Right cardiac atrium (tissue), 5 donors: ENCODE data around the gene TRABD2B. TPM values are rescaled to one million over a fixed set of nuclear protein-coding genes. Genes with fewer than 3 reads are reported as not detected.

Experiments
- ATAC-seq, 2 donors: fragments of 200-7000 bp; cut with Tn5 transposase; one replicate each; pipeline versions ENCODE4 v1.8.0 to v1.9.1; 2020; ENCODE audit warnings: moderate library complexity in 2 of 2, mild to moderate bottlenecking in 1 of 2
- DNase-seq, 3 donors: peaks; one replicate each; pipeline ENCODE4 v3.0.0-alpha.2; 2020
- H3K27ac ChIP-seq: one replicate; pipeline ENCODE4 v1.5.1; 2013; ENCODE audit warnings: mild to moderate bottlenecking, low read length, control low read depth, moderate library complexity
- H3K27me3 ChIP-seq: one replicate; pipeline ENCODE4 v1.6.1; 2013; ENCODE audit not compliant: control insufficient read depth, insufficient read depth
- H3K4me1 ChIP-seq: one replicate; pipeline ENCODE4 v1.6.1; 2013; ENCODE audit warnings: low read length; ENCODE audit not compliant: control insufficient read depth, insufficient read depth
- H3K4me3 ChIP-seq: one replicate; pipeline ENCODE4 v1.5.1; 2013; ENCODE audit warnings: low read length, control low read depth
- H3K9me3 ChIP-seq: one replicate; pipeline ENCODE4 v1.6.1; 2013; ENCODE audit warnings: low read length; ENCODE audit not compliant: control insufficient read depth
- WGBS: extraction: QIAGEN DNeasy Blood & Tissue Kit; methylation state at CpG from one replicate; pipeline ENCODE4 v1.1.7; 2013; 5-methylcytosine and 5-hydroxymethylcytosine counted together
- intact Hi-C, 4 donors: fragments of 100-400 bp; cut with DNase I; formaldehyde crosslinking; loops; one replicate each; pipeline versions ENCODE4 v1.11.0 to v1.14.0; 2022 to 2023
- polyA plus RNA-seq: library from polyadenylated mRNA; stranded (reverse); fragments of 200-250 nt; gene quantifications from one replicate; pipeline ENCODE4 v1.2.3, GENCODE V29; 2013
- total RNA-seq, 4 donors: library from RNA; stranded (reverse); fragmentation: NEBNext Ultra II Directional; extraction: Animal tissue kit (Norgen Biotek cat#: 25700); gene quantifications; one replicate each; pipeline ENCODE4 v1.2.1, GENCODE V29; 2021
- donor health status: healthy with polysubstance abuse.
- donor health status: DM: no; HTN: yes; CAD: no.
- donor health status: DM: no; HTN: no; CAD: no.
- donor health status: DM: no; HTN: yes; CAD: no; lungs with severe emphysema.
- donor health status: DM: yes; HTN: yes; CAD: no.

TRABD2B gene
- total and polyA plus RNA-seq, 5 donors: 6.7 to 23.7 (median 17.8) TPM

DNA sequence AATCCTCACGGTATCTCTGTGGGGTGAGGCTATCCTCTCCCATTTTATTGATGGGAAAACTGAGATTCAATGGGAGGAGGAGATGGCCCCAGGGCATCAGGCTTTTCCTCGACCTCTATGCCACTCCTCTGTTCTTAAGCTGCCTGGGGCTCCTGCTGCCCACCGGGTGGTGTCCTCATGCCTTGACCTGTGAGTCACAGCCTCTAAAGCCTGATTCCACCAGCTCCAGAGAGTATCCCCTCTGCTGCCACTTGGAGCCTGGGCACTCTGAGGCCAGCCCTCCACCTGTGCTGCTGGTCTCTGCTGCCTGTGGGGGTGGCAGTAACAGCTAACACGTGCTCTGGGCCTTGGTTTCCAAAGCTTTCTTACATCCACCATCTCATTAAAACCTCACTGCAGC lies 241.2 kb downstream of the TRABD2B start:
- intact Hi-C loops: loop anchor here in 2 of 4 donors (10.0 kb wide), 1 partner anchor 239 kb away; the partner anchor contains the start of gene TRABD2B (in 2 of the 2)
- H3K27me3 ChIP-seq: no peaks in the 10 kb centered on the region
- peaks cover 11% of the 10 kb centered on the region for H3K4me1 ChIP-seq
- DNase-seq (no peak), ATAC-seq (no peak)
- H3K27ac ChIP-seq: no peak overlapping the region
- WGBS: 84% methylated on average over 4 of the region's 4 CpGs
- H3K4me3 ChIP-seq: no peak overlapping the region
- H3K9me3 ChIP-seq: no peaks in the 10 kb centered on the region

DNA sequence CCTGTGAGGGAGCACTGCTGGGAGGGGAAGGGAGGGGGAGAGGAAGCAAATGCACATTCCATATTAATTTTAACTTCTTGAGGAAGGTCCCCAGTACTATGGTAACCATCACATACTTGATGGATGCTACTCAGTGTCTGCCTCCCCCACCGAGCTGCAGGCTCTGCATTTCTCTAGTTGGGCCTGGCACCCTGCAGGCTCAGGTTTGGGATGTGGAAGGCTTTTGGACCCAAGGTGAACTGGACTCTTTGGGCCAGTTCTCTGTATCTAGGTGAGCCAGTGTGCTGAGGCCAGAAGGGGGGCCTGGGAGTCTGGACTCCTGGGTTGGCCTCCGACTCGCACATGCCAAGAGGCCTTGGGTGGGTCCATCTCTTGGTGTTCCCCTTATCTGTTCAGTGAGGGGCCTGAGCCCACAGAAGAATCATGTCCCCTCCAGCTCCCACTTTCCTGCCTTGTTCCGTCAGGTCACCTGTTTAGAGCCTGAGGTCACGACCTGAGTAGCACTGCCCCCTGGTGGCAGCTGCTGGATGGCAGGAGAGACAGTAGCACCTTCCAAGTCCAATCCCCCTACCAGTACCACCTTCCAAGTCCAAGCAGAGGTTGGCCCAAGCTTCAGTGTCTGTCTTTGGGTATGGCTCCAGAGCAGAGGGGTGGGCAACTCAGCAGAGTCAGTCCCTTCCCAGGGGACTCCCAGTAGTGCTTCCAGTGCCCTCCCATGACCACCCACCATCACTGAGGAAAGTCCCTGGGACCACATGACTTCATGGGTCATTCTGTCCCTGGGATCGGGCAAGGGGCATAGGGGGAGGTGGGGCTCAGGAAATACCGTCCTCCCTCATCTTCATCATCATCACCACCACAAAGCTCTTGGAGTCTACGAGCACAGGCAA lies 241.8 kb downstream of the TRABD2B start:
- Histone ChIP-seq H3K27ac (no peak overlapping the region), H3K27me3 (no peaks in the 10 kb centered on the region), H3K4me3 (no peak overlapping the region), H3K9me3 (no peaks in the 10 kb centered on the region), H3K4me1 (peaks cover 8% of the 10 kb centered on the region)
- no peak for ATAC-seq
- WGBS: 85% methylated on average over 8 of the region's 8 CpGs
- peak in 2 of 3 donors; percentile 46 to 68 for DNase-seq
- intact Hi-C loops: loop anchor here in 2 of 4 donors (10.0 kb wide), 1 partner anchor 239 kb away; the partner anchor contains the start of gene TRABD2B (in 2 of the 2)

DNA sequence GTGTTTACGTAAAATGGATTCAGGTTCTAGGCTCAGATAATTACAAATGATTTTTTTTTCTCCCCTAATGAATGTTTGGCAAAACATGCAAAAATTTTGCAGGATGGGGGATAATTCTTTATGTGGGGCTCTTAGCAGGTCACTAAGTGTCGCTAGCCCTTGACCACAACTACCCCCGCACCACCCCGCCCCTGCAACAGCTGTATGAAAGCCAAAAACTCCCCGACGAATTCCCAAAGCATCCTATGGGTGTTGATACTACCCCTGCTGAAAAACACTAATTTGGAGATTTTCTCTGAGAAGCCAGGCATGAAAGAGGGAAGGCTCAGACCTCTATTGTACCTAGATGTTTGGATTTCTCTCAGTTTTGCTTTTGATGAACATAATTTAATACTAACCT lies 243.0 kb downstream of the TRABD2B start:
- WGBS: 84% methylated on average over 6 of the region's 6 CpGs
- no peaks in the 10 kb centered on the region for H3K27me3 ChIP-seq
- no peaks in the 10 kb centered on the region for H3K9me3 ChIP-seq
- ATAC-seq (no peak), DNase-seq (no peak)
- peaks cover 8% of the 10 kb centered on the region for H3K4me1 ChIP-seq
- no peak overlapping the region for H3K4me3 ChIP-seq
- intact Hi-C loops: loop anchor here in 2 of 4 donors (10.0 kb wide), 1 partner anchor 241 kb away; the partner anchor contains the start of gene TRABD2B (in 2 of the 2)
- no peak overlapping the region for H3K27ac ChIP-seq

DNA sequence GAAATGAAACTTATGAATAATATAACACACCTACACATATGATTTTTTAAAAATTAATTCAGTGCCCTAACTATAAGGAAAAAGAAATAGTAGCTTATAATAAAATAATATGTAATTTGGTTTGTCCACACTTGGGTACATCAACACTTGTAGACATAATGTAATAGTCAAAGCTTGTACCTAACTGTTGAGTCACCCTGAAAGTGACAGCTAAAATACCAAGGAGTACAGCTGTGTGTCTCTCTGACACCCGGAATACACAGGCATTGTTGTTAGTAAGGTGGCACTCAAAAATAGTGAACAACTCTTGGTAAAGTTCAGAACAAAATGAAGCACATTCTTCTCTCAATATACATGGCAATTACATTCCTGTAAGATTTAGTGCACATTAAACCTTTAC lies 243.4 kb downstream of the TRABD2B start:
- peaks cover 8% of the 10 kb centered on the region for H3K4me1 ChIP-seq
- DNase-seq (no peak), ATAC-seq (no peak)
- no peak overlapping the region for H3K4me3 ChIP-seq
- H3K9me3 ChIP-seq: no peaks in the 10 kb centered on the region
- WGBS: 88% methylated on average over 1 of the region's 1 CpG
- intact Hi-C loops: loop anchor here in 2 of 4 donors (10.0 kb wide), 1 partner anchor 241 kb away; the partner anchor contains the start of gene TRABD2B (in 2 of the 2)
- H3K27ac ChIP-seq: no peak overlapping the region
- no peaks in the 10 kb centered on the region for H3K27me3 ChIP-seq

DNA sequence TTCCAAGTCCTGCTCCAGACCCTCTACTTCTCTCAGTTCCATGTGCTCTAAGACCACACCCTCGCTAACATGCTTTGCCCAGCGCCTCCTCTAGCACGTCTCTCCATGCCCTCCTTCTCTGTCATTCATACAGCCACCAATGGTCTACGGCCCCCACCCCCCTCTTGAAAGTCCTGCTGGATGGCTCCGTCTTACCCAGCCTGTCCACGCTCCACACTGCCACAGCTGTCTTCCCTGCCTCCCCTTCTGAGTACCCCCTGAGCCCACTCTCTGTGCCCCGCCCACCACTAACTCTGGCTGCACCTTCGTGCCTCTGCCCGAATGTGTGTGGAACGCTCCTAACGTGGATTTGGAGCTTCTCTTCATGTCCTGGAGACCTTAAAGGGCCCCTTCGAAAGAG lies 244.6 kb downstream of the TRABD2B start:
- ATAC-seq (no peak), DNase-seq (peak in 1 of 3 donors; percentile 52)
- H3K27me3 ChIP-seq: no peaks in the 10 kb centered on the region
- WGBS: 80% methylated on average over 12 of the region's 12 CpGs
- no peak overlapping the region for H3K4me3 ChIP-seq
- no peaks in the 10 kb centered on the region for H3K4me1 ChIP-seq
- no peaks in the 10 kb centered on the region for H3K9me3 ChIP-seq
- H3K27ac ChIP-seq: no peak overlapping the region
- intact Hi-C loops: loop anchor here in 2 of 4 donors (10.0 kb wide), 1 partner anchor 242 kb away; the partner anchor contains the start of gene TRABD2B (in 2 of the 2)

DNA sequence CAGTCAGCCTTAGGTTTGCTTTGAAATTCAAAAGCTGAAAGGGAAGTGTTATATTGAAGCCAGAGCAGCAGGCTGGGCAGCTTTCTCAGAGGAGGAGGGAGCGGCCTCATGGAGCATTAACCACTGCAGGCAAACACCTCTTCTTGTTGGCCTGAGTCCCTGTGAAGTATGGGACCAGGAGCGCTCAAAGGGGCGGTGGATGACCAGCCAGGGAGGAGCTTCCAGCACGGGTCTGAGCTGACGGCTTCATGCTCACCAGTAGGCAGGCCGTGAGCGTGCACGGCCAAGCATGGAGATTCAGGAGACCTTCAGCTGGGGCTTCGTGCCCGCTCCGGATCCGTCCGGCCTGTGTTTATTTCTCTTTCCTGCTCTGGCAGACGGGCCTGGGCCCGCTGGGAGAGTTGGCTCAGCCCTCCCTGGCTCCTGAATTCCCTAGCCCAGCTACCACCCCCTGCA lies 245.2 kb downstream of the TRABD2B start:
- DNase-seq (peak in 2 of 3 donors; percentile 61 to 66), ATAC-seq (peak; percentile 48 to 50)
- intact Hi-C loops: loop anchor here in 2 of 4 donors (10.0 kb wide), 1 partner anchor 243 kb away; the partner anchor contains the start of gene TRABD2B (in 2 of the 2)
- Histone ChIP-seq H3K4me3 (no peak overlapping the region), H3K27ac (no peak overlapping the region), H3K9me3 (no peaks in the 10 kb centered on the region), H3K27me3 (no peaks in the 10 kb centered on the region), H3K4me1 (no peaks in the 10 kb centered on the region)
- 61% methylated on average over 15 of the region's 15 CpGs for WGBS

DNA sequence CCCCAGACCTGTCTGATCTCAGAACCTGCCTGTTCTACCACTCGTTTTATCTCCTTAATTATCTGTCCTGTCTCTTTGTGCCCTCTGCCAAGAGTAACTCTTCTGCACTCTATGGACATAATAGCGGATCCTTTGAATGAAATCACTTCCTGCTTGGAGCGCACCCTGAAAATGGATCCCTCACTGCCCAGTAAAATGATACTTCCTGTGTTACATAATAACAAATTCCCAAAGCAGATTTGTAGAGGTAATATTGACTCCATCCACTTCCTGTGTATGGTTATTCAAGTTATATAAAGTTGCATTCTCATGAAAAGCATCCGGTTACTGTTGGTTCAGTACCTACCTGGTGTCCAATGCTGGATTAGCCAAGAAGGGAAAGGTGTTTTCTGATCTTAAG lies 246.0 kb downstream of the TRABD2B start:
- H3K27me3 ChIP-seq: no peaks in the 10 kb centered on the region
- 69% methylated on average over 4 of the region's 4 CpGs for WGBS
- no peak overlapping the region for H3K27ac ChIP-seq
- no peaks in the 10 kb centered on the region for H3K4me1 ChIP-seq
- ATAC-seq (no peak), DNase-seq (no peak)
- intact Hi-C loops: loop anchor here in 2 of 4 donors (10.0 kb wide), 1 partner anchor 244 kb away; the partner anchor contains the start of gene TRABD2B (in 2 of the 2)
- H3K9me3 ChIP-seq: no peaks in the 10 kb centered on the region
- H3K4me3 ChIP-seq: no peak overlapping the region

DNA sequence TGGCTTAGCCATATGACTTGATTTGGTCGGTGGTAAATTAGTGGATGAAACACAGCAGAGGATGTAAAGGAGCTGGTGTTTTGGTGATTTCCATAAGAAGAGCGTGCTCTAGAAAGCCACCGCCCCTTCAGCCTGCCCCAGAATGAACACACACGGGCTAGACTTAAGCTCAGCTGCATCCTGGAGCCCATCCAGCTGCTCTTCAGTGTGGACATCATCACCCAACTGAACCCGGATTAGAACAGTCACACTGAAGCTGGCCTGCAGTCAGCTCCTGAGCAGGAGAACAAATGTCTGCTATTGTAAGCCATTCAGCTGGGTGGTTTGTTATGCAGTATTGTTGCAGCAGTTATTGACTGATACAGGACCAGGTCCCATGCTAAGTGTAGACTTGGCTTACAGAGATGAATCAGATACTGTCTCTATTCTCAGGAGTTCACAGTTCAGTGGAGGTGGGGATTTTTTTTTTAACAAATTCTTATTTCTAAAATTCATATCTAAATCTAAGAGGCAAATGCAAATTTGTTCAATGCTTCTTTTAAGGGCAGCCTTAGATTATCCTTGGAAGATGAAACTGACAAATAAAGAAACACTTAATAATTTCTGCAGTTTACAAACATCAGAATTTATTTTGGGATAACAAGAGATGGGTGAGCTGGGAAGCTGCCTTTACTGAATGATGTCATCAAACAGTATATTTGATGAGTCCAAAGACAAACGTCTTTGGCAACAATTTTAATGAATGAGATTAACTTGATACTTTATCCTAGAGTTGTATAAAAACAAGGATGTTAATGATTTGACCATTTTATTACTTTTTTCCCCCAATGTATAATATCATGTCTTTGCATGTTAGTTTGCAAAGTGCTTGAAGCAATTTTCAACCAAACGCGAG lies 251.2 kb downstream of the TRABD2B start:
- ATAC-seq: peak; percentile 53 to 66

DNA sequence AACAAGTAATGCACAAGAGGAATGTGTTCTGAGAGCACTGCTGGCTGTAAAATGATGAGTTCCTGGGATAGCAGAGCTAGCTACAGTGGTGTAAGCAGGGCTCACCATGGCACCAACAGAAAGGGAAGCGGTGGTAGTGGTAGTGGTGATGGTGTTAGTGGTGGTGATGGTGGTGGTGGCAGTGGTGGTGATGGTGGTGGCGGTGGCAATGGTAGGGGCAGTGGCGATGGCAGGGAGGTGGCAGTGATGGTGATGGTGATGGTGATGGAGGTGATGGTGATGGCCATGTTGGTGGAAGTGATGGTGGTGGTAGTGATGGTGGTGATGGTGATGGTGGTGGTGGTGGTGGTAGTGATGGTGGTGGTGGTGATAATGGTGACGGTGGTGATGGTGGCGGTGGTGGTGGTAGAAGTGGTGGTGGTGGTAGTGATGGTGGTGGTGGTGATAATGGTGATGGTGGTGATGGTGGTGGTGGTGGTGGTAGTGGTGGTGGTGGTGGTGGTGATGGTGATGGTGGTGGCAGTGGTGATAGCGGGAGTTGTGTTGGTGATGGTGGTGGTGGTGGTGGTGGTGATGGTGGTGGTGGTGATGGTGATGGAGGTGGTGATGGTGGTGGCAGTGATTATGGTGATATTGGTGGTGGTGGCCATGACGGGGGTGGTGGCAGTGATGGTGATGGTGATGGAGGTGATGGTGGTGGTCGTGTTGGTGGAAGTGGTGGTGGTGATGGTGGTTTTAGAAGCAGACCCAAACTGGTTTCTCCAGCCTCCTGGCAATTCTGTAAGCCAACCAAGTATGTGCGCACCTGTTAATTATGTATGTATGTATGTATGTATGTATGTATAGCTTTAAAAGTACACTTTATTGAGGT lies 254.1 kb downstream of the TRABD2B start:
- intact Hi-C loops: no loop called here
- DNase-seq: peak in 1 of 3 donors; percentile 33

More for the DNA sequence above, 251.2 kb downstream of the TRABD2B start:
- H3K27ac ChIP-seq: no peak overlapping the region
- DNase-seq: peak in 2 of 3 donors; percentile 67 to 79
- WGBS: 61% methylated on average over 8 of the region's 8 CpGs
- H3K4me1 ChIP-seq: no peaks in the 10 kb centered on the region
- no peaks in the 10 kb centered on the region for H3K9me3 ChIP-seq
- intact Hi-C loops: no loop called here
- no peak overlapping the region for H3K4me3 ChIP-seq
- no peaks in the 10 kb centered on the region for H3K27me3 ChIP-seq

More for the DNA sequence above, 254.1 kb downstream of the TRABD2B start:
- H3K4me3 ChIP-seq: no peak overlapping the region
- 89% methylated on average over 9 of the region's 9 CpGs for WGBS
- H3K27ac ChIP-seq: no peak overlapping the region
- ATAC-seq: no peak
- H3K27me3 ChIP-seq: no peaks in the 10 kb centered on the region
- no peaks in the 10 kb centered on the region for H3K4me1 ChIP-seq
- no peaks in the 10 kb centered on the region for H3K9me3 ChIP-seq
